BJ (cell line): ENCODE results near the gene B3GLCT. TPM values are rescaled to one million over a fixed set of nuclear protein-coding genes. Genes with fewer than 3 reads are reported as not detected.

Experiments used
- CTCF ChIA-PET: fragments of 350-600 bp; formaldehyde crosslinking; extraction: SDS; loops from one replicate; lab custom pipeline; 2021; ENCODE audit warnings: antibody characterized with exemption, inconsistent platforms; lab: Yijun Ruan, JAX
- POLR2A ChIA-PET: fragments of 300-600 bp; sonication (Branson Sonifier 250); formaldehyde crosslinking; extraction: SDS; loops from one replicate; lab custom pipeline; 2021; ENCODE audit warnings: antibody characterized with exemption; lab: Charles Lee
- DNase-seq: peaks from one replicate; pipeline ENCODE4 v3.0.0-alpha.2; 2011; ENCODE audit warnings: low read depth
- H3K27me3 ChIP-seq: 2 replicates; pipeline ENCODE4 v1.6.0; 2011; ENCODE audit warnings: low read length; ENCODE audit not compliant: control insufficient read depth, insufficient read depth
- H3K36me3 ChIP-seq: 2 replicates; pipeline ENCODE4 v1.5.1; 2011; ENCODE audit warnings: low read length; ENCODE audit not compliant: control insufficient read depth, insufficient read depth
- H3K4me3 ChIP-seq: 2 replicates; pipeline ENCODE4 v1.5.1; 2011; ENCODE audit warnings: low read depth, mild to moderate bottlenecking, control low read depth, low read length
- CTCF ChIP-seq: IDR thresholded peaks from 2 replicates; pipeline ENCODE4 v1.5.1; 2011; ENCODE audit warnings: low read depth, mild to moderate bottlenecking, control low read depth, inconsistent platforms, low read length, moderate library complexity; ENCODE audit not compliant: insufficient read depth
- polyA plus RNA-seq: library from polyadenylated mRNA; depleted of rRNA; stranded (reverse); fragments of >200 nt; gene quantifications from 2 replicates; pipeline ENCODE4 v1.2.3, GENCODE V29; 2011

B3GLCT gene
- polyA plus RNA-seq, 1 experiment: 3.3 TPM

DNA sequence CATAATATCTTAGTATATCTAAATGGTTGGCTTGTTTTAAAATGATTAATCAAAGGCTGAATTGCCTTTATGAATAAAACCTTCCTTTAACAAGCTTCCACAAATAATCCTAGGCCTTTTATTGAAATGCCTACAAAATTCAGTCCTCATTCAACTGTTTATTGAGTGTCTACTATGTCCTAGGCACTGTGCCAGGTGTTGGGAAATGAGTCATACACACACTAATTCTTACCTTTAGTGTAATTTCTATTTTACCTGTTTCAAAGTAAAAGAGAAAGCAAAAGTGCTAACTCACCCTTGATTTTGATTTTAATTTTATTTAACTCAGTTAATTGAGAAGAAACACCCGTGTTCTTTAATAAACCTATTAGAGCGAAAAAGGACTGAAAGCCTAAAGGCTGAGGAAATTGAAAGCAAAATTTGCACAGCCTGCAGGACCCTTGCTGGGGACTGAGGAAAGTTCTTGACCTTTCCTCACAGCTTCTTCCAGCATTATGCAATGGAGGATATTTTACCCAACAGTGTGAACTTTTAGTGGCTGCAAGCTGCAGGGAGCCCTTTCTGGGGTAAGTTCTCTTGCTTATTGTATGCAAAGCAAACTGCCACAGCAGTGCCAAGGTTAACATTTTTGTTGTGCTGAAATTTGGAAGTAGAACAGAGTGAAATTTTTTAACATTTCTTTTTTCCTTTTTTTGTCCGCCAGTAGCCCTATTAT, 83.1 kb downstream of the B3GLCT start:
- TF ChIP-seq CTCF: no peak
- DNase-seq: no peak
- ChIA-PET CTCF (no interaction called here), POLR2A (no interaction called here)
- H3K4me3 ChIP-seq: no peak overlapping the region
- no peaks in the 10 kb centered on the region for H3K27me3 ChIP-seq
- no peaks in the 10 kb centered on the region for H3K36me3 ChIP-seq

- POLR2A ChIA-PET: no interaction called here
- H3K4me3 ChIP-seq: no peak overlapping the region
- no peaks in the 10 kb centered on the region for H3K36me3 ChIP-seq
- TF ChIP-seq CTCF: no peak
- no peaks in the 10 kb centered on the region for H3K27me3 ChIP-seq
- no peak for DNase-seq
- CTCF ChIA-PET: no interaction called here
Measured at GRCh38 chr13:31286930-31287329, 87.2 kb downstream of the B3GLCT start.

GRCh38 chr13:31301119-31301518, 101.3 kb downstream of the B3GLCT start:
- H3K4me3 ChIP-seq: no peak overlapping the region
- ChIA-PET CTCF (no interaction called here), POLR2A (no interaction called here)
- no peaks in the 10 kb centered on the region for H3K36me3 ChIP-seq
- no peaks in the 10 kb centered on the region for H3K27me3 ChIP-seq
- no peak for TF ChIP-seq CTCF
- DNase-seq: no peak

DNA sequence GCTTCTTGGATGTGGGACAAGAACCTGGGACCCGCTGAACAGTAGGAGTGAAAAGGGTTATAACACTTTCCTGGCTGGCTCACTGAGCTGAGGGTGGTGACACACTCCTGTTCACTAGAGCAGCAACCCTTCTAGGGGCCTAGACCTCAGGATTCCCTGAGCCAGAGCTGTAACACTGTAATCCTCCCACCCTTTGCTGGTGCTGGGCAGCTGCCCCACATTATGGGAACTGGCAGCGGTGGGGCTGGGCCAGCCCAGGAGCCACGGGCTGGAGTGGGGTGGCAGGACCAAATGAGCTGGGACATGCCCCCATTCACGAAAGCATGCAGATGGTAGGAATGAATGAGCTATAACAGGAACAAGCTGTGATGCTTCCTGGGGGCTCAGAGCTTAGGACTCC, 110.6 kb downstream of the B3GLCT start:
- Histone ChIP-seq H3K36me3 (no peaks in the 10 kb centered on the region), H3K4me3 (no peak overlapping the region), H3K27me3 (no peaks in the 10 kb centered on the region)
- CTCF ChIA-PET: interaction anchor here (0.6 kb wide), 1 partner anchor 65 kb away, joined by 3 read pairs; no protein-coding TSS in a partner anchor
- TF ChIP-seq CTCF: no peak
- no peak for DNase-seq
- POLR2A ChIA-PET: no interaction called here

DNA sequence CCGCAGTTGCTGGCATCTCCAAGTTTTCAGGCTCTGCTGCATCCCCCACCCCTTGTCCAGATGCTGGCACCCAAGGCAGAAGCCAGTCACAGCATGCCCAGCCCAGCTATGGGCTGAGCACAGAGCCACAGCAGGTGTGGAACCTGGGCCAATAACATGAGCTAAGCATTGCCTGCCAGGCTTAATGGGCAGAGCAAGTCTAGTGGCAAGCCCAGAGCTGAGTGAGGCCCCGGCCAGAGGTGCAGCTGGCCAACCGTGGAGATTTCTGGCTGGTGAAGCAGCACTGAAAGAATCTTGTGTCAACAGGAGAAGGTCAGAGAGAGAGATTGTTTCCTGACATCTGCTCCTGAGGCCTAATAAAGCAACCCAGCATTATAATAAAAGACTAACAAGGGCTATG, 111.0 kb downstream of the B3GLCT start:
- DNase-seq: no peak
- Histone ChIP-seq H3K4me3 (no peak overlapping the region), H3K36me3 (no peaks in the 10 kb centered on the region), H3K27me3 (no peaks in the 10 kb centered on the region)
- CTCF ChIA-PET: interaction anchor here (0.5 to 0.6 kb wide), 2 partner anchors 65 to 117 kb away, joined by 3 read pairs; no protein-coding TSS in a partner anchor
- POLR2A ChIA-PET: no interaction called here
- TF ChIP-seq CTCF: no peak
